Thyroid gland (tissue), 4 donors: ENCODE results near the gene ETV3L.

Experiments
- POLR2A ChIP-seq, 2 donors: fragments of 450-650 bp; IDR thresholded peaks; one replicate each; pipeline ENCODE4 v1.6.1; 2017; ENCODE audit warnings: antibody characterized with exemption in 2 of 2, mild to moderate bottlenecking in 2 of 2, moderate library complexity in 1 of 2
- TF ChIP-seq, protein P1 (sequence below), 6 experiments: fragments of 200-600 bp in 3 of 6; fragments of 450-650 bp in 3 of 6; sonication (generic) in 3 of 6; IDR thresholded peaks; one replicate each; pipeline ENCODE4 v1.5.1; 2016 to 2019; ENCODE audit warnings: antibody characterized with exemption in 6 of 6, mild to moderate bottlenecking in 2 of 6, inconsistent platforms in 1 of 6, moderate library complexity in 1 of 6

DNA sequence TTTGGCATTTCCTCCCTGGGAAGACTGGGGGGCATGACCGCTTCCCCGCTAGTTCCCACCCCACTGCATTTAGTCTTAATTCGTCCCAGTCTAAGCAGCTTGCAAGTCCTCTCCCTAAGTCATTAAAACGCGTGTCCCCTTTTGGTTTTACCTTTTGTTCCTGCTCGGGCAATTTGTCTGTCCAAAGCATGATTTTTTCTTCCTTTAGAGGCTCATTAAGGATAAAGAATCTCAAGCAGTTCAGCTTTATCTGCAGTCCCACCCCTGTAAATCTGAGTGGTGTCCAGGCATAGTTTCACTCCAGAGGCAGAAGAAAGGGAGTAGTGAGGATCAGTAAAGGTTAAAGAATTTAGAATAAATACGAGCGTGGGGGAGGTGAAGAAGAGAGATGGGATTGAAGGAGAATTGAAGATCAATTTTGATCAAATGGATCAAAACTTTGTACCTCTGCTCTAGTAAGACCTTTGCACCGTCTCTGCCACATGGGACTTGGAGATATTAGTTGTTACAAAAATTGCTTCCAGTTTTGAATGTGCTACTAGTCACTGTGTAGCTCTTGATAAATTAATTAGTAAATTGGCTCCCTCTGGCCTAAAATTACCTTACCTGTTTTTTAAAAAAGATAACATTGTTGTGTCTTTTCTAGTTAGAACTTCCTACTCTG is 39.6 kb upstream of the ETV3L start:
- TF ChIP-seq, protein P1, sequence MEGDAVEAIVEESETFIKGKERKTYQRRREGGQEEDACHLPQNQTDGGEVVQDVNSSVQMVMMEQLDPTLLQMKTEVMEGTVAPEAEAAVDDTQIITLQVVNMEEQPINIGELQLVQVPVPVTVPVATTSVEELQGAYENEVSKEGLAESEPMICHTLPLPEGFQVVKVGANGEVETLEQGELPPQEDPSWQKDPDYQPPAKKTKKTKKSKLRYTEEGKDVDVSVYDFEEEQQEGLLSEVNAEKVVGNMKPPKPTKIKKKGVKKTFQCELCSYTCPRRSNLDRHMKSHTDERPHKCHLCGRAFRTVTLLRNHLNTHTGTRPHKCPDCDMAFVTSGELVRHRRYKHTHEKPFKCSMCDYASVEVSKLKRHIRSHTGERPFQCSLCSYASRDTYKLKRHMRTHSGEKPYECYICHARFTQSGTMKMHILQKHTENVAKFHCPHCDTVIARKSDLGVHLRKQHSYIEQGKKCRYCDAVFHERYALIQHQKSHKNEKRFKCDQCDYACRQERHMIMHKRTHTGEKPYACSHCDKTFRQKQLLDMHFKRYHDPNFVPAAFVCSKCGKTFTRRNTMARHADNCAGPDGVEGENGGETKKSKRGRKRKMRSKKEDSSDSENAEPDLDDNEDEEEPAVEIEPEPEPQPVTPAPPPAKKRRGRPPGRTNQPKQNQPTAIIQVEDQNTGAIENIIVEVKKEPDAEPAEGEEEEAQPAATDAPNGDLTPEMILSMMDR (IDR thresholded peaks at IDR 0.05) = no peak
- TF ChIP-seq POLR2A (IDR thresholded peaks at IDR 0.05) = no peak
